SK-N-DZ (cell line): ENCODE data around the gene USP43. TPM values are rescaled to one million over a fixed set of nuclear protein-coding genes. Genes with fewer than 3 reads are reported as not detected.
"Not testable (repeated sequence)": the region's sequence is repeated elsewhere in the genome, so short reads cannot be mapped to it uniquely, and the experiment has no call there.

Experiments
- DNase-seq: peaks from one replicate; pipeline ENCODE4 v3.0.0-alpha.2; 2015; ENCODE audit warnings: low spot score
- polyA plus RNA-seq, 2 experiments: library from polyadenylated mRNA; depleted of rRNA; stranded (reverse); fragments of >200 nt; gene quantifications; 2 replicates each; pipeline ENCODE4 v1.2.3, GENCODE V29; 2014

Gene USP43, protein sequence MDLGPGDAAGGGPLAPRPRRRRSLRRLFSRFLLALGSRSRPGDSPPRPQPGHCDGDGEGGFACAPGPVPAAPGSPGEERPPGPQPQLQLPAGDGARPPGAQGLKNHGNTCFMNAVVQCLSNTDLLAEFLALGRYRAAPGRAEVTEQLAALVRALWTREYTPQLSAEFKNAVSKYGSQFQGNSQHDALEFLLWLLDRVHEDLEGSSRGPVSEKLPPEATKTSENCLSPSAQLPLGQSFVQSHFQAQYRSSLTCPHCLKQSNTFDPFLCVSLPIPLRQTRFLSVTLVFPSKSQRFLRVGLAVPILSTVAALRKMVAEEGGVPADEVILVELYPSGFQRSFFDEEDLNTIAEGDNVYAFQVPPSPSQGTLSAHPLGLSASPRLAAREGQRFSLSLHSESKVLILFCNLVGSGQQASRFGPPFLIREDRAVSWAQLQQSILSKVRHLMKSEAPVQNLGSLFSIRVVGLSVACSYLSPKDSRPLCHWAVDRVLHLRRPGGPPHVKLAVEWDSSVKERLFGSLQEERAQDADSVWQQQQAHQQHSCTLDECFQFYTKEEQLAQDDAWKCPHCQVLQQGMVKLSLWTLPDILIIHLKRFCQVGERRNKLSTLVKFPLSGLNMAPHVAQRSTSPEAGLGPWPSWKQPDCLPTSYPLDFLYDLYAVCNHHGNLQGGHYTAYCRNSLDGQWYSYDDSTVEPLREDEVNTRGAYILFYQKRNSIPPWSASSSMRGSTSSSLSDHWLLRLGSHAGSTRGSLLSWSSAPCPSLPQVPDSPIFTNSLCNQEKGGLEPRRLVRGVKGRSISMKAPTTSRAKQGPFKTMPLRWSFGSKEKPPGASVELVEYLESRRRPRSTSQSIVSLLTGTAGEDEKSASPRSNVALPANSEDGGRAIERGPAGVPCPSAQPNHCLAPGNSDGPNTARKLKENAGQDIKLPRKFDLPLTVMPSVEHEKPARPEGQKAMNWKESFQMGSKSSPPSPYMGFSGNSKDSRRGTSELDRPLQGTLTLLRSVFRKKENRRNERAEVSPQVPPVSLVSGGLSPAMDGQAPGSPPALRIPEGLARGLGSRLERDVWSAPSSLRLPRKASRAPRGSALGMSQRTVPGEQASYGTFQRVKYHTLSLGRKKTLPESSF
- not detected in 2 replicates for polyA plus RNA-seq (2014; cell fraction: cytosol; rRNA removed)
- 0.08 and 1.7 TPM in 2 replicates for polyA plus RNA-seq (2014; cell fraction: nucleus; rRNA removed)

DNA sequence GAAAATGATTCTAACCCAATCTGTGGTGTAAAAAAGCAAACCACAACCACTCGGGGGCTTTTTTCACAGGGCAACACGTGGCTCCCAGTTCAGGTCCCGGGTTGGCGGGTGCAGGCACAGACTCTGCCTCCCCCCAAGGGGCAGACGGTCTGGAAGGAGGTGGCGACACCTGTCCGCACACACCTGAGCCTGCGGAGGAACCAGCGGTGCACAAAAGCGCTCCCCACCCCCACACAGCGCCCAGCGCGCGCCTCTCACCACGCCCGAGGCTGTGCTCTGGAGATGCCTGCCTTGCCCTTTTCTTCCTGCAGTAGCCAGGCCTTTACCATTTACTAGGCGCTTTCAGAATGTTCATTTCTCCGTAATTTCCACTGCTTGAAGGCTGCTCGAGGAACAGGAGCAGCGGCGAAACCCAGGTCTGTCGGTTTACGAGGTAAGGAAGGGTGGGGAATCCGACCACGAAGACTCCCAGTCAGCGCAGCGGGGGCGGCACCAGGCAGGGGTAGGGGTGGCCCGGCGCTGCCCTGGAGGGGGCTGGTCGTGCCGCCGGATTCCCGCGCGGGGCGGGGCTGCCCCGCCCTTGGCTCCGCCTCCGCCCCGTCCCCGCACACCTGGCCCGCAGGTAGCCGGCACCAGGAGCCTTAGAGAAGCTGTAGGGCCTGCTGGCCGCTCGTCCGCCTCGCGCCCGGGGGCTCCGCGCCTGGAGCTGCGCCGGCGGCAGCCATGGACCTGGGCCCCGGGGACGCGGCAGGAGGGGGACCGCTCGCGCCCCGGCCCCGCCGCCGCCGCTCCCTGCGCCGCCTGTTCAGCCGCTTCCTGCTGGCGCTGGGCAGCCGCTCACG lies at the start of gene USP43:
Gene USP43, plus strand, starts transcription at position 608 of the 842 bp plus-strand sequence. Its CDS starts 116 bp downstream, at position 724.
- DNase-seq: no peak

DNA sequence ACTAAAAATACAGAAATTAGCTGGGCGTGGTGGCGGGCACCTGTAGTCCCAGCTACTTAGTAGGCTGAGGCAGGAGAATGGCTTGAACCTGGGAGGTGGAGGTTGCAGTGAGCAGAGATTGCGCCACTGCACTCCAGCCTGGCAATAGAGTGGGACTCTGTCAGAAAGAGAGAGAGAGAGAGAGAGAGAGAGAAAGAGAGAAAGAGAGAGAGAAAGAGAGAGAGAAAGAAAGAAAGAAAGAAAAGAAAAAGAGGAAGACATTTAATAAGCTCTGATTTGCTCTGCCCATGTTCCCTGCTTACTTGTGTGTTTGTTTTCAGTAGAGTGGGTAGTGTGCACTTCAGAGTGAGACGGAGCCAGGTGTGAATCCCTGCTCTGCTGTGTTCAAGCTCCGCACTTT lies 47.7 kb upstream of the USP43 start:
- DNase-seq: not testable (repeated sequence)

- no peak for DNase-seq
These were observed 46.7 kb upstream of the USP43 start for GRCh38 chr17:9598661-9599060.

DNA sequence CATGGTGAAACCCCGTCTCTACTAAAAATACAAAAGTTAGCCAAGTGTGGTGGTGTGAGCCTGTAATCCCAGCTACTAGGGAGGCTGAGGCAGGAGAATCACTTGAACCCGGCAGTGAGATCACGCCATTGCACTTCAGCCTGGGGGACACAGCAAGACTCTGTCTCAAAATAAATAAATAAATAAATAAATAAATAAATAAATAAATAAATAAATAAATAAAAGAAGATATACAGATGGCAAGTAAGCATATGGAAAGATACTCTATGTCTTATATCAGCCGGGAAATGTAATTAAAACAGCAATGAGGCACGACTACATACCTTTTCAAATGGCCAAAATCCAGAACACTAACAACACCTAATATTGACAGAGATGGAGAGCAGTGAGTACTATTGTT lies 40.7 kb upstream of the USP43 start:
- DNase-seq: not testable (repeated sequence)

DNA sequence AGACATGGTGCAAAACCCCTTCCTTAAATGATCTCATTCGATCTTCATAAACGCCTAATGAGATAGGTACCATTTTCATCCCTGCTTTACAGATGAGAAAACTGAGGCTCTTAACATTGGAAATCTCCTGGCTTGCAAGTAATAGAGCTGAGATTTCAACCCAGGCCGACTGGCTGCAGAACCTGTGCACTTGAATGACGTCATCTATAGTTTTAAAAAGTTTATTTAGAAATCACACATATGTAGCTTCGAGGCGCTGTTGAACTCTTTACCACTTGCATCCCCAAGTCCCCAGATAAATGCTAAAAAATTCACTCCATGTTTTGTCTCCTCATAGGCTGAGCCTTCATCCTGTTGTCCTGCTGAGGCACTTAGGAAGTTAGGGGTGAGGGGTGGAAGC lies 38.9 kb upstream of the USP43 start:
- DNase-seq: no peak

DNA sequence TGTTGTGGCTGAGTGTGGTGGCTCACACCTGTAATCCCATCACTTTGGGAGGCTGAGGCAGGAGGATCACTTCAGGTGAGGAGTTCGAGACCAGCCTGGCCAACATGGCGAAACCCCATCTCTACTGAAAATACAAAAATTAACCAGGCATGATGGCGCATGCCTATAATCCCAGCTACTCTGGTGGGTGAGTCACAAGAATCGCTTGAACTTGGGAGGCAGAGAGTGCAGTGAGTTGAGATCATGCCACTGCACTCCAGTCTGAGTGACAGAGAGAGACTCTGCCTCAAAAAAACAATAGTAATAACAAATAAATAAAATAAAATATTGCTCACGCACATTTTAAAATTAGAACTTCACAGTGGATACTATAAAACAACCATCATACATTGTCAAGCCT lies 38.3 kb upstream of the USP43 start:
- not testable (repeated sequence) for DNase-seq

- DNase-seq: no peak
These were observed 33.8 kb upstream of the USP43 start for GRCh38 chr17:9611557-9611956.

DNA sequence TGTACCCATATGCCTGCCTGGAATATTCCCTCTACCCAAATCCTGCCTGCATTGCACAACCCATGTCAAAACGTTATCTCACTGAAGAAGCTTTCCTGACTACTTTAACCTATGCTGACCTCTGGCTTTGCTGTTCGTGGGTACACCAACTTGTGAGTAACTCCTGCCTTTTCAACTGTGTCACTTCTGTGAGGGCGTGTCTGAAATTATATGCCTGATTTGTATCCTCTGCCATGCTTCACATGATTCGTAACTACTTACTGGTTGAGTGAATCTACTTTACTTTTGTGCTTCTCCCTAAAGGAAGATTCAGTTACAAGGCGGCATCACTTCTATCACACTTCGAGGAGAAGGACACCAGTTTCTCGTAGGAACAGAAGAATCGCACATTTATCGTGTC lies 33.3 kb upstream of the USP43 start:
- no peak for DNase-seq

DNA sequence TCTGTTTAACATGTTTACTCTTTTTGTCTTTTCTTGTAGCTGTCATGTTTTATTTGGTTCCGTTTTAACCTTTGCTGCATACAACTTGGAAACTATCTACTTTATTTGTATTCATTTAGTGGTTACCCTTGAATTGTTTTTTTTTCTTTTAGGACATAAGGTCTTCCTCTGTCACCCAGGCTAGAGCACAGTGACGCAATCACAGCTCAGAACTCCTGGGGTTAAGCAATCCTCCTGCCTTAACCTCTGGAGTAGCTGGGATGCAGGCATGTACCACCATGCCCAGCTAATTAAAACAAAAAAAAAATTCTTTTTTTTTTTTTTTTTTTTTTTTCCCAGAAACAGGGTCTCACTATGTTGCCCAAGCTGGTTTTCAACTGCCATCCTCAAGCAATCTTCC lies 29.8 kb upstream of the USP43 start:
- no peak for DNase-seq

DNA sequence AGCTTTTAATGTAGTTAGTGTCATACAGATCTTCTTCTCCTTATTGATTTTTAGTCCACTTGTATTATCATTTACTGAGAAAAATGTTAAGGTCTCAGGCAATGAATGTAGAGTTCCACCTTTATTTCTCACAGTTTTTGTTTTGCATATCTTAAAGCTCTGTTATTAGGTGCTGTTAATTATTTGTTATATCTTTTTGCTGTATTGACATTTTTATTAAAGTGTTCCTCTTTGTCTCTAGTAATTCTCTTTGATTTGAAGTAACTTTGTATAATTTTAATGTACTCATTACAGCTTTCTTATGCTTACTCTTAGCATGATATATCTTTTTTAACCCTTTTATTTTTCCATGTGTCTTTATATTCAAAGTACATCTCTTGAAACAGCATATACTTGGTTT lies 22.4 kb upstream of the USP43 start:
- no peak for DNase-seq

DNA sequence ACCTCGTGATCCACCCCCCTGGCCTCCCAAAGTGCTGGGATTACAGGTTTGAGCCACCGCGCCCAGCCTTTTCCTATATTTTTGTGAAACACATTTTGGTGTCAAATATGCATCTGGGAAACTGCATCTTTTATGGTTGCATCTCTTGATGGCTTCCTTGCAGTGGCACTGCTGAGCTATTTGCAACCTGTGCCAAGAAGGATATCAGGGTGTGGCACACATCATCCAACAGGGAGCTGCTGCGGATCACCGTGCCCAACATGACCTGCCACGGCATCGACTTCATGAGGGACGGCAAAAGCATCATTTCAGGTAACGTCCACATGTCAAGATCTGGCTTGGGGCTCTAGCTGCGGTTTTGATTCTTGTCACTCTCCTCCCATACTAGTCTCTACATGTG lies 16.8 kb upstream of the USP43 start:
- DNase-seq: no peak

DNA sequence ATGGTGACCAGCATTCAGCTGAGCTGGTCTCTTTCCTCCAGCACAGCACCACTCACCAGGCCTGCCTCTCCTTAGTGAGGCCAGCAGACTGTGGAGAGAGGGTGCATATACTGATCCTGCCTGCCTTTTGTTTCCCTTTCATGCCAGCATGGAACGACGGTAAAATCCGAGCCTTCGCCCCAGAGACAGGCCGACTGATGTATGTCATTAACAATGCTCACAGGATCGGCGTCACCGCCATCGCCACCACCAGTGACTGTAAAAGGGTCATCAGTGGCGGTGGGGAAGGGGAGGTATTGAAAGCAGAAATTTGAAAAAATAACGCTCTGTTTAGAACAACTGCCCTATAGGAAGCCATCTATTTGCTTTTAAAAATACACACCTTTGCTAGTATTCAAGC lies 12.6 kb upstream of the USP43 start:
- no peak for DNase-seq

- no peak for DNase-seq
These were observed 10.0 kb upstream of the USP43 start for GRCh38 chr17:9635340-9635739.

GRCh38 chr17:9636501-9636900 lies 8.8 kb upstream of the USP43 start:
- no peak for DNase-seq

- not testable (repeated sequence) for DNase-seq
These were observed 4.9 kb upstream of the USP43 start for GRCh38 chr17:9640388-9640787.

- no peak for DNase-seq
These were observed 1.7 kb upstream of the USP43 start for GRCh38 chr17:9643611-9644010.

GRCh38 chr17:9645851-9646545 lies 681 bp downstream of the USP43 start:
- no peak for DNase-seq

DNA sequence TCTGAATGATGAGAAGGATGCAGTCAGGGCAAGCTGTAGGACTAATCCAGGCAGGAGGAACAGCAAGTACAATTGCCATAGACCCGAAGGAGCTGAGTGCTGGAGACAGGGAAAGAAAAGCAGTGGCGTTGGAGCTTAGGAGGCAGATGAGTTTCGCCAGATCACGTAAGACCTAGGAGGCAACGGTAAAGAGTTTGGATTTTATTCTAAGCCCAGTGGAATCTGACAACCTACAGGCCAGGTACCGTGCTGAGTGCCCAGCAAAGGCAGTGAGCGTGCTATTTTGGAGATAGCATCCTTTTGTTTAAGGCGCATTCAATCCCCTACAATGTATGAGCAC lies 1.2 kb downstream of the USP43 start:
- DNase-seq: no peak

- no peak for DNase-seq
These were observed 1.7 kb downstream of the USP43 start for GRCh38 chr17:9647014-9647413.

DNA sequence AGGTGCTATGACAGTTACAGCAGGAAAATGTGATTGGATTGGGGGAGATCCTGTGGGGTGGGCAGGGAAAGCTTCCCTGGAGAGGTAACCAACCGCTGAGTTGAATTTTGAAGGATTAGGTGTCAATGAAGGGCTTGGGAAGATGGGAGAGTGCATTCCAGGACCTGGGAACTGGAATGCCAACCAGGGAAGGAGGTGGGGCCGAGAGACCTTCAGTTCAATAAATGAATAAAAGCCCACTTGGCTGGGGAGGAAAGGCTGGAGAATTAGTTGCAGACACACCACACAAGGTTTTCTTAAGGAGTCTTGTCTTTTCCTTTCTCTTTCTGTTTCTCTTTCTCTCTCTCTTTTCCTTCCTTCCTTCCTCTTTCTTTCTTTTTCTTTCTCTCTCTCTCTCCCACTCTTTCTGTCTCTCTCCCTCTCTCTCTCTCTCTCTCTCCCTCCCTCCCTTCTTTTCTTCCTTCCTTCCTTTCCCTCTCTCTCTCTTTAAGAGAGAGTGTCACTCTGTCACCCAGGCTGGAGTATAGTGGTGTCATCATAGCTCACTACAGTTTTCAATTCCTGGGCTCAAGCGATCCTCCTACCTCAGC lies 3.3 kb downstream of the USP43 start:
- DNase-seq: no peak
